ENCODE results near the gene ATAD3C.

GRCh38 chr1:1435911-1436629 is 13.4 kb upstream of the ATAD3C start:
- TF ChIP-seq POLR2A (IDR thresholded peaks at IDR 0.05) = no peak
- no peak for TF ChIP-seq CTCF (IDR thresholded peaks at IDR 0.05)

Data from esophagus squamous epithelium (tissue), 4 donors.